Kidney epithelial cell (primary cell): ENCODE measurements around the gene P2RY8. TPM values are rescaled to one million over a fixed set of nuclear protein-coding genes. Genes with fewer than 3 reads are reported as not detected.

ENCODE experiments used
- DNase-seq: peaks from one replicate; pipeline ENCODE4 v3.0.0-alpha.2; 2010; ENCODE audit warnings: low read depth
- H3K27me3 ChIP-seq: 2 replicates; pipeline ENCODE4 v1.6.0; 2011; ENCODE audit warnings: low read length; ENCODE audit not compliant: control insufficient read depth, insufficient read depth
- H3K36me3 ChIP-seq: 2 replicates; pipeline ENCODE4 v1.5.1; 2011; ENCODE audit warnings: low read length; ENCODE audit not compliant: control insufficient read depth, insufficient read depth
- H3K4me3 ChIP-seq: 2 replicates; pipeline ENCODE4 v1.5.1; 2011; ENCODE audit warnings: low read depth, mild to moderate bottlenecking, control low read depth, low read length
- total RNA-seq: library from RNA; depleted of rRNA; stranded (reverse); fragments of >200 nt; gene quantifications from 2 replicates; pipeline ENCODE4 v1.2.3, GENCODE V29; 2015
- TF ChIP-seq, protein P1 (sequence below): IDR thresholded peaks from 2 replicates; pipeline ENCODE4 v1.5.1; 2011; ENCODE audit warnings: mild to moderate bottlenecking, moderate library complexity, low read length, control low read depth, inconsistent platforms; ENCODE audit not compliant: insufficient read depth, poor library complexity, severe bottlenecking

P2RY8 gene
- total RNA-seq, 1 donor from 2014 or later, result not detected

- TF ChIP-seq, protein P1, sequence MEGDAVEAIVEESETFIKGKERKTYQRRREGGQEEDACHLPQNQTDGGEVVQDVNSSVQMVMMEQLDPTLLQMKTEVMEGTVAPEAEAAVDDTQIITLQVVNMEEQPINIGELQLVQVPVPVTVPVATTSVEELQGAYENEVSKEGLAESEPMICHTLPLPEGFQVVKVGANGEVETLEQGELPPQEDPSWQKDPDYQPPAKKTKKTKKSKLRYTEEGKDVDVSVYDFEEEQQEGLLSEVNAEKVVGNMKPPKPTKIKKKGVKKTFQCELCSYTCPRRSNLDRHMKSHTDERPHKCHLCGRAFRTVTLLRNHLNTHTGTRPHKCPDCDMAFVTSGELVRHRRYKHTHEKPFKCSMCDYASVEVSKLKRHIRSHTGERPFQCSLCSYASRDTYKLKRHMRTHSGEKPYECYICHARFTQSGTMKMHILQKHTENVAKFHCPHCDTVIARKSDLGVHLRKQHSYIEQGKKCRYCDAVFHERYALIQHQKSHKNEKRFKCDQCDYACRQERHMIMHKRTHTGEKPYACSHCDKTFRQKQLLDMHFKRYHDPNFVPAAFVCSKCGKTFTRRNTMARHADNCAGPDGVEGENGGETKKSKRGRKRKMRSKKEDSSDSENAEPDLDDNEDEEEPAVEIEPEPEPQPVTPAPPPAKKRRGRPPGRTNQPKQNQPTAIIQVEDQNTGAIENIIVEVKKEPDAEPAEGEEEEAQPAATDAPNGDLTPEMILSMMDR, result no peak
- H3K36me3 ChIP-seq, result no peaks in the 10 kb centered on the region
- no peak overlapping the region for H3K4me3 ChIP-seq
- H3K27me3 ChIP-seq, result peaks cover 34% of the 10 kb centered on the region
- no peak for DNase-seq
Observed at GRCh38 chrX:1466971-1467561, 69.9 kb downstream of the P2RY8 start.

- Histone ChIP-seq H3K27me3 (peaks cover 34% of the 10 kb centered on the region), H3K36me3 (no peaks in the 10 kb centered on the region), H3K4me3 (no peak overlapping the region)
- no peak for DNase-seq
- TF ChIP-seq, protein P1, result no peak
Observed at GRCh38 chrX:1466232-1466661, 70.7 kb downstream of the P2RY8 start.

GRCh38 chrX:1465286-1466231, 71.4 kb downstream of the P2RY8 start:
- peaks cover 34% of the 10 kb centered on the region for H3K27me3 ChIP-seq
- DNase-seq, result no peak
- no peak overlapping the region for H3K4me3 ChIP-seq
- no peaks in the 10 kb centered on the region for H3K36me3 ChIP-seq
- TF ChIP-seq, protein P1, result no peak

DNA sequence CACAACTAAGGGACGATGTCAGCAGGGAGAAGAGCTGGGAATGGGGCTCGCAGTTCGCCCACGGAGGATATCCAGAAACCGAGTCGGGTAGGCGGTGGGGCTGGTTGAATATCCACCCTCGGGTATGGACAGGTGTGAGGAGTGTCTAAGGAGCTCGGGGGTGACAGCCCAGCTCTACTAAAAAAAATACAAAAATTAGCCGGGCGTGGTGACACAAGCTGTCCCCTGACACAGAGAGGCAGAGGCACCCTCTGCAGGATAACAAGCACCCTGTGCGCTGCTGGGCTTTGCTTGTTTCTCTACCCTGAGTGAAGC, 72.1 kb downstream of the P2RY8 start:
- TF ChIP-seq, protein P1, result no peak
- no peak for DNase-seq
- Histone ChIP-seq H3K27me3 (peaks cover 34% of the 10 kb centered on the region), H3K36me3 (no peaks in the 10 kb centered on the region), H3K4me3 (no peak overlapping the region)

- DNase-seq, result no peak
- TF ChIP-seq, protein P1, result no peak
- H3K4me3 ChIP-seq, result no peak overlapping the region
- peaks cover 34% of the 10 kb centered on the region for H3K27me3 ChIP-seq
- H3K36me3 ChIP-seq, result no peaks in the 10 kb centered on the region
Observed at GRCh38 chrX:1464041-1464970, 72.7 kb downstream of the P2RY8 start.
